Skin epidermis (tissue), 12 donors: Measurements from ENCODE around the gene CSGALNACT2.

Experiments
- H3K27ac ChIP-seq, 21 experiments: fragments of 200-600 bp; sonication (generic) in 11 of 21; one replicate each; pipeline ENCODE4 v1.5.0; 2020; ENCODE audit warnings: mild to moderate bottlenecking in 3 of 21, inconsistent platforms in 2 of 21, moderate library complexity in 2 of 21
- H3K4me3 ChIP-seq, 7 experiments: fragments of 200-600 bp; sonication (generic) in 2 of 7; one replicate each; pipeline ENCODE4 v1.5.0; 2020; ENCODE audit warnings: inconsistent platforms in 2 of 7, mild to moderate bottlenecking in 2 of 7, moderate library complexity in 1 of 7

CSGALNACT2 gene

GRCh38 chr10:43122096-43122495 lies 16.1 kb upstream of the CSGALNACT2 start:
- Histone ChIP-seq H3K27ac (peak overlapping the region in 5 of 21 experiments; percentile 1 to 69 (median 66)), H3K4me3 (no peak overlapping the region)

GRCh38 chr10:43122826-43123225 lies 15.4 kb upstream of the CSGALNACT2 start:
- Histone ChIP-seq H3K27ac (peak overlapping the region in 2 of 21 experiments; percentile 52 to 66), H3K4me3 (no peak overlapping the region)

- Histone ChIP-seq H3K4me3 (no peak overlapping the region), H3K27ac (no peak overlapping the region)
Observed at GRCh38 chr10:43123361-43124093, 14.7 kb upstream of the CSGALNACT2 start.

GRCh38 chr10:43124094-43124521 lies 14.1 kb upstream of the CSGALNACT2 start:
- H3K27ac ChIP-seq = no peak overlapping the region
- no peak overlapping the region for H3K4me3 ChIP-seq

GRCh38 chr10:43124574-43125273 lies 13.5 kb upstream of the CSGALNACT2 start:
- H3K4me3 ChIP-seq = no peak overlapping the region
- peak overlapping the region in 1 of 21 experiments; percentile 8 for H3K27ac ChIP-seq

- Histone ChIP-seq H3K4me3 (no peak overlapping the region), H3K27ac (peak overlapping the region in 1 of 21 experiments; percentile 8)
Observed at GRCh38 chr10:43125274-43125845, 12.9 kb upstream of the CSGALNACT2 start.

GRCh38 chr10:43125881-43126731 lies 12.1 kb upstream of the CSGALNACT2 start:
- Histone ChIP-seq H3K4me3 (no peak overlapping the region), H3K27ac (peak overlapping the region in 3 of 21 experiments; percentile 40 to 79 (median 44))

- no peak overlapping the region for H3K4me3 ChIP-seq
- peak overlapping the region in 10 of 21 experiments; percentile 6 to 89 (median 58) for H3K27ac ChIP-seq
Observed at GRCh38 chr10:43126759-43127424, 11.4 kb upstream of the CSGALNACT2 start.

GRCh38 chr10:43127442-43127841 lies 10.8 kb upstream of the CSGALNACT2 start:
- peak overlapping the region in 7 of 21 experiments; percentile 44 to 89 (median 62) for H3K27ac ChIP-seq
- no peak overlapping the region for H3K4me3 ChIP-seq

- Histone ChIP-seq H3K27ac (peak overlapping the region in 14 of 21 experiments; percentile 10 to 89 (median 70)), H3K4me3 (no peak overlapping the region)
Observed at GRCh38 chr10:43128331-43128730, 9.9 kb upstream of the CSGALNACT2 start.

GRCh38 chr10:43128958-43129706 lies 9.1 kb upstream of the CSGALNACT2 start:
- Histone ChIP-seq H3K27ac (peak overlapping the region in 18 of 21 experiments; percentile 41 to 89 (median 67)), H3K4me3 (no peak overlapping the region)

- H3K27ac ChIP-seq = peak overlapping the region in 4 of 21 experiments; percentile 2 to 76 (median 48)
- H3K4me3 ChIP-seq = no peak overlapping the region
Observed at GRCh38 chr10:43130770-43131171, 7.5 kb upstream of the CSGALNACT2 start.

- no peak overlapping the region for H3K4me3 ChIP-seq
- H3K27ac ChIP-seq = peak overlapping the region in 1 of 21 experiments; percentile 75
Observed at GRCh38 chr10:43131256-43131655, 7.0 kb upstream of the CSGALNACT2 start.

GRCh38 chr10:43131906-43132305 lies 6.3 kb upstream of the CSGALNACT2 start:
- H3K4me3 ChIP-seq = no peak overlapping the region
- no peak overlapping the region for H3K27ac ChIP-seq

GRCh38 chr10:43132867-43133787 lies 5.1 kb upstream of the CSGALNACT2 start:
- Histone ChIP-seq H3K27ac (peak overlapping the region in 6 of 21 experiments; percentile 10 to 61 (median 48)), H3K4me3 (no peak overlapping the region)

GRCh38 chr10:43134126-43134905 lies 3.9 kb upstream of the CSGALNACT2 start:
- H3K27ac ChIP-seq = peak overlapping the region in 2 of 21 experiments; percentile 59 to 61
- H3K4me3 ChIP-seq = no peak overlapping the region
